SU-DHL-6 (cell line): ENCODE data around the gene FBXL15.

Experiments used
- H2AFZ ChIP-seq: fragments of 200-600 bp; sonication (generic); 2 replicates; pipeline ENCODE4 v1.6.1; 2014; ENCODE audit warnings: low read depth, mild to moderate bottlenecking, moderate library complexity, mixed read lengths, antibody characterized with exemption, low read length; ENCODE audit not compliant: severe bottlenecking
- H3F3A ChIP-seq: fragments of 200-600 bp; shearing (Covaris generic); 2 replicates; pipeline ENCODE4 v1.6.0; 2016; ENCODE audit warnings: antibody characterized with exemption, mild to moderate bottlenecking; ENCODE audit not compliant: insufficient read depth
- H3K27ac ChIP-seq: fragments of 200-600 bp; sonication (generic); 2 replicates; pipeline ENCODE4 v1.5.1; 2016; ENCODE audit warnings: low read depth, mild to moderate bottlenecking, low read length, moderate library complexity, mixed read lengths
- H3K27me3 ChIP-seq: fragments of 200-600 bp; sonication (generic), shearing (Covaris generic); 2 replicates; pipeline ENCODE4 v1.6.0; 2014; ENCODE audit warnings: mild to moderate bottlenecking, low read length
- H3K36me3 ChIP-seq: fragments of 200-600 bp; sonication (generic); 2 replicates; pipeline ENCODE4 v1.6.1; 2014; ENCODE audit warnings: mild to moderate bottlenecking, low read length, mixed read lengths
- H3K4me2 ChIP-seq: fragments of 300-600, 200-600 bp; shearing (Covaris generic), sonication (generic); 2 replicates; pipeline ENCODE4 v1.6.0; 2014; ENCODE audit warnings: low read length, low read depth, mild to moderate bottlenecking; ENCODE audit not compliant: poor library complexity, severe bottlenecking
- H3K4me3 ChIP-seq: fragments of 200-600 bp; sonication (generic); 2 replicates; pipeline ENCODE4 v1.5.1; 2014; ENCODE audit warnings: antibody characterized with exemption, low read length, mild to moderate bottlenecking, mixed read lengths; ENCODE audit not compliant: insufficient read depth, poor library complexity, severe bottlenecking
- H3K79me2 ChIP-seq: fragments of 200-600 bp; sonication (generic); 2 replicates; pipeline ENCODE4 v1.6.1; 2014; ENCODE audit warnings: mild to moderate bottlenecking, low read length, moderate library complexity; ENCODE audit not compliant: insufficient read depth
- H3K9ac ChIP-seq: fragments of 200-600 bp; sonication (generic); 2 replicates; pipeline ENCODE4 v1.7.0; 2014; ENCODE audit warnings: mild to moderate bottlenecking, low read length
- H3K9me2 ChIP-seq: fragments of 200-600 bp; sonication (generic); replicated peaks from 2 replicates; pipeline ENCODE4 v1.6.1; 2014; ENCODE audit warnings: low read length; ENCODE audit not compliant: insufficient read depth
- H3K9me3 ChIP-seq: fragments of 200-600 bp; sonication (generic); 2 replicates; pipeline ENCODE4 v1.6.1; 2014; ENCODE audit warnings: low read length, mixed read lengths; ENCODE audit not compliant: insufficient read depth
- H4K20me1 ChIP-seq: fragments of 200-600 bp; sonication (generic); 2 replicates; pipeline ENCODE4 v1.6.1; 2014; ENCODE audit warnings: low read depth, mild to moderate bottlenecking, antibody characterized with exemption, low read length, moderate library complexity, mixed read lengths
- EZH2phosphoT487 ChIP-seq: fragments of 200-600 bp; sonication (generic), shearing (Covaris generic); conservative IDR thresholded peaks from 2 replicates; pipeline ENCODE4 v1.6.1; 2018; ENCODE audit warnings: mild to moderate bottlenecking, antibody characterized with exemption, low read length, moderate library complexity, mixed read lengths
- TF ChIP-seq, protein P1 (sequence below): fragments of 200-600 bp; sonication (generic); IDR thresholded peaks from one replicate; pipeline ENCODE4 v1.5.1; 2017; ENCODE audit warnings: antibody characterized with exemption, mild to moderate bottlenecking, low read length, moderate library complexity; ENCODE audit not compliant: insufficient read depth, poor library complexity, severe bottlenecking

FBXL15 gene

DNA sequence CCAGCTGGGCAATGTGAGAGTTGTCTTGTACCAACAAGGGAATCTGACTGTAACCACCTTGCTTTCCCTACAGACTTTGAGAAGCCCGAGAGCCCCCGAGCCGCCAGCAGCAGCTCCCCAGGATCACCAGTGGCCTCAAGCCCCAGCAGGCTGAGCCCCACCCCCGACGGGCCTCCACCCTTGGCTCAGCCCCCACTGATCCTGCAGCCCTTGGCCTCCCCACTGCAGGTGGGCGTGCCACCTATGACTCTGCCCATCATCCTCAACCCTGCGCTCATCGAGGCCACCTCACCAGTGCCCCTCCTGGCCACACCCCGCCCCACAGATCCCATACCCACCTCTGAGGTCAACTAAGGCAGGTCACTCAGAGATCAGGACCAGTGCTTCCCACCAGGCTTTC lies 38.7 kb upstream of the FBXL15 start:
- no peaks in the 10 kb centered on the region for H3K9me3 ChIP-seq
- H3K27me3 ChIP-seq = no peaks in the 10 kb centered on the region
- TF ChIP-seq, protein P1, sequence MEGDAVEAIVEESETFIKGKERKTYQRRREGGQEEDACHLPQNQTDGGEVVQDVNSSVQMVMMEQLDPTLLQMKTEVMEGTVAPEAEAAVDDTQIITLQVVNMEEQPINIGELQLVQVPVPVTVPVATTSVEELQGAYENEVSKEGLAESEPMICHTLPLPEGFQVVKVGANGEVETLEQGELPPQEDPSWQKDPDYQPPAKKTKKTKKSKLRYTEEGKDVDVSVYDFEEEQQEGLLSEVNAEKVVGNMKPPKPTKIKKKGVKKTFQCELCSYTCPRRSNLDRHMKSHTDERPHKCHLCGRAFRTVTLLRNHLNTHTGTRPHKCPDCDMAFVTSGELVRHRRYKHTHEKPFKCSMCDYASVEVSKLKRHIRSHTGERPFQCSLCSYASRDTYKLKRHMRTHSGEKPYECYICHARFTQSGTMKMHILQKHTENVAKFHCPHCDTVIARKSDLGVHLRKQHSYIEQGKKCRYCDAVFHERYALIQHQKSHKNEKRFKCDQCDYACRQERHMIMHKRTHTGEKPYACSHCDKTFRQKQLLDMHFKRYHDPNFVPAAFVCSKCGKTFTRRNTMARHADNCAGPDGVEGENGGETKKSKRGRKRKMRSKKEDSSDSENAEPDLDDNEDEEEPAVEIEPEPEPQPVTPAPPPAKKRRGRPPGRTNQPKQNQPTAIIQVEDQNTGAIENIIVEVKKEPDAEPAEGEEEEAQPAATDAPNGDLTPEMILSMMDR = no peak
- no peak for TF ChIP-seq EZH2phosphoT487
- no peak overlapping the region for H3K27ac ChIP-seq
- no peaks in the 10 kb centered on the region for H3K9me2 ChIP-seq
- H3K4me3 ChIP-seq = no peak overlapping the region
- H3K4me2 ChIP-seq = no peak overlapping the region
- H4K20me1 ChIP-seq = no peaks in the 10 kb centered on the region
- H3K36me3 ChIP-seq = no peaks in the 10 kb centered on the region; the same call in 1 of the 2 replicates
- no peak overlapping the region for H3K9ac ChIP-seq
- H2AFZ ChIP-seq = no peak overlapping the region
- H3F3A ChIP-seq = no peaks in the 10 kb centered on the region
- no peaks in the 10 kb centered on the region for H3K79me2 ChIP-seq

DNA sequence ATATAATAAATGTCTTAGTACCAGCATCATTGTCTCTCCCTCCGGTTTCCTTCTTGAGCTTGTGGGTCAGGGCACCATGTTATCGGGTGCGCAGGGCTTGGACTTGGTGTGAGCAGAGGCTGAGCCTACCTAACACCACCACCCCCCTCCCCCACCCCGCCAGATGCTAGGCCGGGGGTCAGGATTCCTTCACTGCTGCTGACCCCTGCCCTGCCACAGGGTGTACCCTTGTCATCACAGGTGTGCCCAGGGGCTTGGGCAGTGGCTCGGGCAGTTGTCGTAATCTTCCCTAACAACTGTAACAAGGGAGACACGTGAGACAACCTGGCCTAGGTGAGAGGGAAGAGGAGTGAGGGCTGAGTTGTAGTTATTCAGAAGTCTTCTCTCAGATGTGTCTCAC lies 37.8 kb upstream of the FBXL15 start:
- Histone ChIP-seq H3K27me3 (no peaks in the 10 kb centered on the region), H3F3A (no peaks in the 10 kb centered on the region), H3K9ac (no peak overlapping the region), H3K9me2 (no peaks in the 10 kb centered on the region), H3K4me3 (no peak overlapping the region), H3K79me2 (no peaks in the 10 kb centered on the region), H3K9me3 (no peaks in the 10 kb centered on the region), H3K4me2 (no peak overlapping the region), H2AFZ (no peak overlapping the region), H3K27ac (no peak overlapping the region), H3K36me3 (no peaks in the 10 kb centered on the region), H4K20me1 (no peaks in the 10 kb centered on the region)
- TF ChIP-seq, protein P1 = no peak
- no peak for TF ChIP-seq EZH2phosphoT487

DNA sequence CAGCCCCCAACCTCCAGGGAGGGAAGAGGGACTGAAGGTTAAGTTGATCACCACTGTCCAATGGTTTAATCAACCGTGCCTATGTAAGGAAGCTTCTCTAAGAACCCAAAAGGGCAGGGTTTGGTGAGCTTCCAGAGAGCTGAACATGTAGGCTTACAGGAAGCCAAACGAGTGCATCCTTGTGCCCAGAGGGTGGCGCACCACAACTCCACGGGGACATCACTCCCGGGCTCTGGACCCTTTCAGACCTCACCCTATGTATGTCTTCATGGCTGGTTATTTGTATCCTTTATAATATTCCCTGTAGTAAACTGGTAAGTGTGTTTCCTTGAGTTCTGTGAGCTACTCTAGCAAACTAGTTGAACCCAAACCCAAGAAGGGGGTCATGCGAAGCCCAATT lies 36.6 kb upstream of the FBXL15 start:
- no peaks in the 10 kb centered on the region for H3K79me2 ChIP-seq

More for the DNA sequence above, 36.6 kb upstream of the FBXL15 start:
- Histone ChIP-seq H4K20me1 (no peaks in the 10 kb centered on the region), H3K4me3 (no peak overlapping the region), H3K36me3 (no peaks in the 10 kb centered on the region), H3K27ac (no peak overlapping the region), H3K9ac (no peak overlapping the region), H3K9me3 (no peaks in the 10 kb centered on the region), H2AFZ (no peak overlapping the region), H3K27me3 (no peaks in the 10 kb centered on the region), H3F3A (no peaks in the 10 kb centered on the region), H3K9me2 (no peaks in the 10 kb centered on the region), H3K4me2 (no peak overlapping the region)
- TF ChIP-seq, protein P1 = no peak
